Measurements from ENCODE around the gene PLXDC2. TPM values are rescaled to one million over a fixed set of nuclear protein-coding genes. Genes with fewer than 3 reads are reported as not detected.
"Not testable (repeated sequence)": the region's sequence is repeated elsewhere in the genome, so short reads cannot be mapped to it uniquely, and the experiment has no call there.

Gene PLXDC2
- total RNA-seq (10 to 100 TPM; 23.7 to 50.4 (median 38.4) TPM), polyA plus RNA-seq (1 to 10 TPM; 1.8 to 2.9 (median 2.4) TPM)
- long read RNA-seq, donor 1, full-length matches to known transcripts = 4 of 21 reads
- long read RNA-seq, donor 1, partial matches to known transcripts = 17 of 21 reads
- long read RNA-seq, donor 1, other reads (novel, unspliced or antisense) = 0 of 21 reads
- long read RNA-seq, donor 2, full-length matches to known transcripts = 4 of 4 reads
- long read RNA-seq, donor 2, partial matches to known transcripts = 0 of 4 reads
- long read RNA-seq, donor 2, other reads (novel, unspliced or antisense) = 0 of 4 reads

- H3K4me1 ChIP-seq = peaks cover 0 to 70% (median 21%) of the 10 kb centered on the region in 6 donors
- 0 to 2% (median 1%) methylated on average over 51 to 65 of the region's 65 CpGs for WGBS, 5 donors
- H3K27me3 ChIP-seq (replicated peaks in 1 of 7) = peaks cover 0 to 48% (median 16%) of the 10 kb centered on the region in 7 donors
- intact Hi-C loops (cut with DNase I; ENCODE audit: low total_unique reads) = loop anchor here (10.0 kb wide), 1 partner anchor 948 kb away; no protein-coding TSS in a partner anchor
- H3K36me3 ChIP-seq = no peaks in the 10 kb centered on the region
- peak; percentile 86 for DNase-seq
- H3K9me3 ChIP-seq = no peaks in the 10 kb centered on the region
- H3K27ac ChIP-seq = peak within 1 kb of the TSS; percentile 71 to 89 (median 88)
- peak; percentile 44 to 71 (median 45) for TF ChIP-seq POLR2AphosphoS5 (IDR thresholded peaks at IDR 0.05)
- no peak for TF ChIP-seq CTCF (IDR thresholded peaks at IDR 0.05 in 8 of 11, conservative IDR thresholded peaks at IDR 0.05 in 3 of 11)
- TF ChIP-seq POLR2A (IDR thresholded peaks at IDR 0.05) = peak in 1 of 3 donors; percentile 2
- H3K4me3 ChIP-seq = peak within 1 kb of the TSS; percentile 57 to 79 (median 65)
Observed at GRCh38 chr10:19816411-19817230, at the start of gene PLXDC2. Gene PLXDC2 (plus strand): TSS chr10:19816432.

GRCh38 chr10:19767876-19768275, 48.4 kb upstream of the PLXDC2 start:
- no peaks in the 10 kb centered on the region for H3K9me3 ChIP-seq
- TF ChIP-seq POLR2AphosphoS5 (IDR thresholded peaks at IDR 0.05) (no peak), CTCF (IDR thresholded peaks at IDR 0.05 in 8 of 11, conservative IDR thresholded peaks at IDR 0.05 in 3 of 11) (no peak), POLR2A (IDR thresholded peaks at IDR 0.05) (no peak)
- no peak overlapping the region for H3K4me3 ChIP-seq
- no peaks in the 10 kb centered on the region for H3K36me3 ChIP-seq
- no peaks in the 10 kb centered on the region for H3K27me3 ChIP-seq (replicated peaks in 1 of 7)
- DNase-seq = no peak
- no peak overlapping the region for H3K27ac ChIP-seq
- peaks cover 0 to 3% (median 0%) of the 10 kb centered on the region in 6 donors for H3K4me1 ChIP-seq
- intact Hi-C loops (cut with DNase I; ENCODE audit: low total_unique reads) = no loop called here
- WGBS, 5 donors = 64 to 83% (median 80%) methylated on average over 7 of the region's 7 CpGs

GRCh38 chr10:19769826-19770225, 46.4 kb upstream of the PLXDC2 start:
- intact Hi-C loops (cut with DNase I; ENCODE audit: low total_unique reads); H3K4me1 ChIP-seq; DNase-seq; H3K27me3 ChIP-seq (replicated peaks in 1 of 7); H3K4me3 ChIP-seq; H3K27ac ChIP-seq; H3K36me3 ChIP-seq; H3K9me3 ChIP-seq: not testable (repeated sequence)
- 77 to 84% (median 82%) methylated on average over 3 of the region's 3 CpGs for WGBS, 5 donors

GRCh38 chr10:19772972-19773371, 43.3 kb upstream of the PLXDC2 start:
- TF ChIP-seq POLR2AphosphoS5 (IDR thresholded peaks at IDR 0.05) = no peak
- no peak for TF ChIP-seq CTCF (IDR thresholded peaks at IDR 0.05 in 8 of 11, conservative IDR thresholded peaks at IDR 0.05 in 3 of 11)
- TF ChIP-seq POLR2A (IDR thresholded peaks at IDR 0.05) = no peak
- peaks cover 0 to 4% (median 0%) of the 10 kb centered on the region in 8 donors for H3K9me3 ChIP-seq
- intact Hi-C loops (cut with DNase I; ENCODE audit: low total_unique reads) = no loop called here
- no peak overlapping the region for H3K4me3 ChIP-seq
- H3K4me1 ChIP-seq = peaks cover 0 to 4% (median 0%) of the 10 kb centered on the region in 6 donors
- WGBS, 5 donors = 21 to 48% (median 33%) methylated on average over 2 of the region's 2 CpGs
- DNase-seq = no peak
- H3K27me3 ChIP-seq (replicated peaks in 1 of 7) = no peaks in the 10 kb centered on the region
- no peaks in the 10 kb centered on the region for H3K36me3 ChIP-seq
- H3K27ac ChIP-seq = no peak overlapping the region
